HepG2 (cell line): Measurements from ENCODE around the gene SLC22A23. TPM values are rescaled to one million over a fixed set of nuclear protein-coding genes. Genes with fewer than 3 reads are reported as not detected.

Source experiments
- ATF7-NPFF ChIP-seq: sonication (generic); formaldehyde crosslinking; IDR thresholded peaks from 2 replicates; pipeline ENCODE4 v1.8.1; 2023; ENCODE audit warnings: mild to moderate bottlenecking, low read depth, missing genetic modification reagents, moderate library complexity
- GFI1 ChIP-seq: sonication (generic); formaldehyde crosslinking; IDR thresholded peaks from 2 replicates; pipeline ENCODE4 v1.5.0; 2020; ENCODE audit warnings: missing genetic modification reagents, mild to moderate bottlenecking, borderline replicate concordance
- HNRNPLL ChIP-seq: fragments of 200-400 bp; formaldehyde crosslinking; IDR thresholded peaks from 2 replicates; pipeline ENCODE4 v1.6.1; 2017; ENCODE audit warnings: mild to moderate bottlenecking, low read depth, low read length; ENCODE audit not compliant: poor library complexity, severe bottlenecking
- IRX3 ChIP-seq: sonication (generic); formaldehyde crosslinking; IDR thresholded peaks from 2 replicates; pipeline ENCODE4 v1.8.1; 2023; ENCODE audit warnings: mild to moderate bottlenecking, low read depth, missing genetic modification reagents, borderline replicate concordance
- KLF11 ChIP-seq: IDR thresholded peaks from 2 replicates; pipeline ENCODE4 v1.6.1; 2016; ENCODE audit warnings: missing compliant biosample characterization
- NR1H2 ChIP-seq: sonication (generic); formaldehyde crosslinking; IDR thresholded peaks from 2 replicates; pipeline ENCODE4 v1.8.1; 2022; ENCODE audit warnings: low read depth, missing genetic modification reagents, borderline replicate concordance
- PAXIP1 ChIP-seq: sonication (generic); formaldehyde crosslinking; conservative IDR thresholded peaks from 2 replicates; pipeline ENCODE4 v1.4.0; 2020; ENCODE audit warnings: mild to moderate bottlenecking, missing genetic modification reagents, moderate library complexity
- RXRA ChIP-seq: sonication (generic); formaldehyde crosslinking; IDR thresholded peaks from 2 replicates; pipeline ENCODE4 v1.5.1; 2020; ENCODE audit warnings: missing genetic modification reagents
- TAF1 ChIP-seq: sonication (generic); formaldehyde crosslinking; IDR thresholded peaks from 2 replicates; pipeline ENCODE4 v1.4.0; 2020; ENCODE audit warnings: missing genetic modification reagents
- UBTF ChIP-seq: sonication (generic); formaldehyde crosslinking; IDR thresholded peaks from 2 replicates; pipeline ENCODE4 v1.4.0; 2020; ENCODE audit warnings: mild to moderate bottlenecking, missing genetic modification reagents
- ZBTB34 ChIP-seq: sonication (generic); formaldehyde crosslinking; IDR thresholded peaks from 2 replicates; pipeline ENCODE4 v1.8.0; 2022; ENCODE audit warnings: mild to moderate bottlenecking, missing genetic modification reagents
- ZBTB38 ChIP-seq: sonication (generic); formaldehyde crosslinking; IDR thresholded peaks from 2 replicates; pipeline ENCODE4 v1.5.1; 2020; ENCODE audit warnings: mild to moderate bottlenecking, missing genetic modification reagents
- ZNF354B ChIP-seq: sonication (generic); formaldehyde crosslinking; IDR thresholded peaks from 2 replicates; pipeline ENCODE4 v1.8.0; 2022; ENCODE audit warnings: mild to moderate bottlenecking, missing genetic modification reagents
- ZNF574 ChIP-seq: sonication (generic); formaldehyde crosslinking; IDR thresholded peaks from 2 replicates; pipeline ENCODE4 v1.4.0; 2020; ENCODE audit warnings: missing genetic modification reagents
- ZSCAN31 ChIP-seq: sonication (generic); formaldehyde crosslinking; IDR thresholded peaks from 2 replicates; pipeline ENCODE4 v1.5.0; 2020; ENCODE audit warnings: low read depth, mild to moderate bottlenecking, missing genetic modification reagents
- ZXDC ChIP-seq: sonication (generic); formaldehyde crosslinking; IDR thresholded peaks from 2 replicates; pipeline ENCODE4 v1.5.0; 2020; ENCODE audit warnings: mild to moderate bottlenecking, missing genetic modification reagents
- polyA plus RNA-seq, 8 experiments: library from polyadenylated mRNA; depleted of rRNA in 3 of 8; stranded (reverse) in 7 of 8; unstranded in 1 of 8; fragments of >200 nt; fragmentation: Illumina TruSeq in 4 of 8; extraction: Trizol in 4 of 8; gene quantifications; 2 replicates each; pipeline versions ENCODE4 v1.2.1 to v1.2.3, GENCODE V29; 2011 to 2016; ENCODE audit warnings: low read depth in 4 of 8, missing spikeins in 1 of 8, mixed read lengths in 1 of 8; ENCODE audit not compliant: insufficient read depth in 1 of 8
- total RNA-seq, 5 experiments: library from RNA; depleted of rRNA; stranded (reverse); fragments of >200 nt; fragmentation: Illumina TruSeq; extraction: Trizol; gene quantifications; 2 replicates each; pipeline ENCODE4 v1.2.3, GENCODE V29; 2016; ENCODE audit warnings: low read depth in 1 of 5

SLC22A23 gene
- total and polyA plus RNA-seq, 2 of the 13 experiments (the other 11 are each of a cell fraction or from before 2014, with no cell fraction given) = 11.8 to 17.5 TPM

- TF ChIP-seq PAXIP1 (CRISPR knock-in tag) (no peak), ZSCAN31 (no peak), ZNF354B (CRISPR knock-in tag) (no peak), ZBTB38 (peak; percentile 76), HNRNPLL (no peak), ZNF574 (CRISPR knock-in tag) (0 out of 2 replicates have a peak, but pooled peaks have one; percentile 38), TAF1 (CRISPR knock-in tag) (no peak), NR1H2 (no peak), ZBTB34 (CRISPR knock-in tag) (no peak), ZXDC (CRISPR knock-in tag) (no peak), GFI1 (CRISPR knock-in tag) (no peak), ATF7-NPFF (CRISPR knock-in tag) (0 out of 2 replicates have a peak, but pooled peaks have one; percentile 16), UBTF (CRISPR knock-in tag) (no peak), RXRA (CRISPR knock-in tag) (no peak), KLF11 (CRISPR knock-in tag) (no peak), IRX3 (CRISPR knock-in tag) (no peak)
Measured at GRCh38 chr6:3379482-3380060, 77.3 kb downstream of the SLC22A23 start (continued).
